Natural killer cell (primary cell): ENCODE measurements around the gene CCDC73. TPM values are rescaled to one million over a fixed set of nuclear protein-coding genes. Genes with fewer than 3 reads are reported as not detected.

Experiments
- ATAC-seq, 3 donors: fragments of 150-1000 bp in 2 of 3; fragments of 200-7000 bp in 1 of 3; cut with Tn5 transposase; 1 replicate in 1 of 3; 2 replicates in 2 of 3; pipeline ENCODE4 v1.10.0; 2021; ENCODE audit warnings: mild to moderate bottlenecking in 2 of 3, moderate library complexity in 2 of 3
- DNase-seq, 2 donors: peaks; one replicate each; pipeline versions ENCODE4 v3.0.0 to v3.0.0-alpha.2; 2013 to 2021; ENCODE audit warnings: mixed read lengths in 1 of 2
- H3K27ac ChIP-seq: one replicate; pipeline ENCODE4 v1.5.1; 2013; ENCODE audit warnings: mild to moderate bottlenecking, low read length
- H3K27me3 ChIP-seq: one replicate; pipeline ENCODE4 v1.6.1; 2013; ENCODE audit warnings: low read length; ENCODE audit not compliant: control insufficient read depth, insufficient read depth
- H3K36me3 ChIP-seq: one replicate; pipeline ENCODE4 v1.6.1; 2013; ENCODE audit warnings: low read length; ENCODE audit not compliant: control insufficient read depth, insufficient read depth
- H3K4me1 ChIP-seq: one replicate; pipeline ENCODE4 v1.6.1; 2013; ENCODE audit warnings: low read length; ENCODE audit not compliant: control insufficient read depth, insufficient read depth
- H3K4me3 ChIP-seq: one replicate; pipeline ENCODE4 v1.5.1; 2013; ENCODE audit warnings: low read length
- H3K9me3 ChIP-seq: one replicate; pipeline ENCODE4 v1.6.1; 2013; ENCODE audit warnings: low read length; ENCODE audit not compliant: control insufficient read depth, insufficient read depth
- H3K27ac Mint-ChIP-seq, 2 donors: one replicate each; pipeline ENCODE4 v1.8.0; 2022; ENCODE audit warnings: mild to moderate bottlenecking in 2 of 2, mixed read lengths in 2 of 2, moderate library complexity in 1 of 2
- H3K27me3 Mint-ChIP-seq, 2 donors: one replicate each; pipeline ENCODE4 v1.8.0; 2022; ENCODE audit warnings: low read depth in 2 of 2, mixed read lengths in 2 of 2
- H3K36me3 Mint-ChIP-seq: one replicate; pipeline ENCODE4 v1.8.0; 2022; ENCODE audit warnings: mixed read lengths
- H3K4me1 Mint-ChIP-seq, 2 donors: one replicate each; pipeline ENCODE4 v1.8.0; 2022; ENCODE audit warnings: mixed read lengths in 2 of 2
- H3K4me3 Mint-ChIP-seq: one replicate; pipeline ENCODE4 v1.8.0; 2022; ENCODE audit warnings: mild to moderate bottlenecking, moderate library complexity, mixed read lengths
- H3K9me3 Mint-ChIP-seq, 2 donors: one replicate each; pipeline ENCODE4 v1.8.0; 2022; ENCODE audit warnings: mixed read lengths in 2 of 2
- CTCF ChIP-seq: fragments of 200-600 bp; IDR thresholded peaks from one replicate; pipeline ENCODE4 v1.8.0; 2022; ENCODE audit warnings: antibody characterized with exemption
- WGBS: methylation state at CpG from one replicate; pipeline ENCODE4 v1.1.7; 2013; ENCODE audit warnings: missing lambda C conversion rate; ENCODE audit not compliant: insufficient coverage; 5-methylcytosine and 5-hydroxymethylcytosine counted together
- intact Hi-C: fragments of 100-400 bp; cut with micrococcal nuclease; formaldehyde crosslinking; loops from one replicate; pipeline ENCODE4 v1.14.2; 2022
- total RNA-seq, 4 donors: library from RNA; stranded (reverse); fragments of 120-200 nt in 1 of 4; gene quantifications; one replicate each; pipeline versions ENCODE4 v1.2.3 to v1.2.4, GENCODE V29; 2013 to 2022

The CCDC73 gene
- total RNA-seq, 3 donors from 2014 or later (not counting 1 experiment from before 2014, with no cell fraction given), result not detected

- Histone ChIP-seq H3K4me1 (peaks cover 6% of the 10 kb centered on the region), H3K27me3 (no peaks in the 10 kb centered on the region), H3K36me3 (no peaks in the 10 kb centered on the region), H3K4me3 (peak overlapping the region; percentile 12), H3K27ac (no peak overlapping the region), H3K9me3 (no peaks in the 10 kb centered on the region)
- H3K36me3 Mint-ChIP-seq, result no peaks in the 10 kb centered on the region
- DNase-seq (peak; percentile 37 to 75), ATAC-seq (peak; percentile 65 to 84 (median 69))
- WGBS, result 11% methylated on average over 11 of the region's 13 CpGs
- TF ChIP-seq CTCF, result peak; percentile 82
- H3K27me3 Mint-ChIP-seq, result no peaks in the 10 kb centered on the region
- peaks cover 0 to 4% of the 10 kb centered on the region in 2 donors for H3K4me1 Mint-ChIP-seq
- no peak overlapping the region for H3K27ac Mint-ChIP-seq
- peak overlapping the region; percentile 45 for H3K4me3 Mint-ChIP-seq
- H3K9me3 Mint-ChIP-seq, result no peaks in the 10 kb centered on the region
- intact Hi-C loops, result loop anchor here (2.0 kb wide), 1 partner anchor 470 kb away; no protein-coding TSS in a partner anchor
These were observed 1.4 kb downstream of the CCDC73 start for GRCh38 chr11:32792948-32793475.

GRCh38 chr11:32792111-32792947, 2.1 kb downstream of the CCDC73 start:
- intact Hi-C loops, result loop anchor here (2.0 kb wide), 1 partner anchor 470 kb away; no protein-coding TSS in a partner anchor
- Histone ChIP-seq H3K4me1 (peaks cover 6% of the 10 kb centered on the region), H3K27me3 (no peaks in the 10 kb centered on the region), H3K27ac (no peak overlapping the region), H3K9me3 (no peaks in the 10 kb centered on the region), H3K4me3 (peak overlapping the region; percentile 12), H3K36me3 (no peaks in the 10 kb centered on the region)
- Mint-ChIP-seq H3K27ac (no peak overlapping the region), H3K27me3 (no peaks in the 10 kb centered on the region), H3K4me1 (peaks cover 0 to 4% of the 10 kb centered on the region in 2 donors), H3K4me3 (no peak overlapping the region), H3K36me3 (no peaks in the 10 kb centered on the region), H3K9me3 (no peaks in the 10 kb centered on the region)
- DNase-seq (peak in 1 of 2 donors; percentile 4), ATAC-seq (peak in 1 of 3 donors; percentile 13)
- TF ChIP-seq CTCF, result no peak
- 54% methylated on average over 4 of the region's 6 CpGs for WGBS

GRCh38 chr11:32790916-32791315, 3.5 kb downstream of the CCDC73 start:
- Histone ChIP-seq H3K4me3 (no peak overlapping the region), H3K27ac (no peak overlapping the region), H3K9me3 (no peaks in the 10 kb centered on the region), H3K4me1 (peaks cover 6% of the 10 kb centered on the region), H3K36me3 (no peaks in the 10 kb centered on the region), H3K27me3 (no peaks in the 10 kb centered on the region)
- Mint-ChIP-seq H3K4me3 (no peak overlapping the region), H3K36me3 (no peaks in the 10 kb centered on the region), H3K4me1 (peaks cover 0 to 4% of the 10 kb centered on the region in 2 donors), H3K27me3 (no peaks in the 10 kb centered on the region), H3K27ac (no peak overlapping the region), H3K9me3 (no peaks in the 10 kb centered on the region)
- ATAC-seq, result no peak
- DNase-seq, result no peak
- WGBS, result 89% methylated on average over 1 of the region's 1 CpG
- intact Hi-C loops, result no loop called here
- TF ChIP-seq CTCF, result no peak
